ENCODE data around the gene SCNN1A.

DNA sequence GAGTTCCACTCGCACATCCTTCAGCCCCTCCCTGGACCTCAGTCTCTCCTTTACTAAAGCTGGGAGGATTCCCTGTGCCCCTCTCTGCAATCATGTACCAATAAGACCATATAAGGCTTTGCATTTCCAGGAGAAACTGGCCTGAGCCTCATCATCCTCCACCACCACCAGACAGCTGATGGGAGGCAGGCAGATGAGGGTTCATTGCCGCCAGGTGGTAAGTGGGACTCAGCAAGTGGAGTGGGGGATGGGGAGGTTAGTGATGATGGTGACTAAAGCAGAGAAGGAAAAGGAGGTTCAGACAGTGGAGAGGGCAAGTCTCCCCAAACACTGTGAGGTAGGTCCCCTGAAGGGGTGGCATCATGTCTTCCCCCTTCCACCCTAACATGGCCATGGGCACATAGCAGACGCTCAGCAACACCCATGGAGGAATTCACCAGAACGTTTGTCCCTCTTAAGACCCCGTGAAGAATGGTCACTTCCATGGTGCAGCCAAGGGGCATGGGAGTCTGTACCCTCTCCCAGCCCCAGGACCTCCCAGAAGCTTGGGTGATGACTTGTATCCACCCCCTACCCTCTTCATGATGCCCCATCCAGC is 29.0 kb downstream of the SCNN1A start:
- TF ChIP-seq, protein P1, sequence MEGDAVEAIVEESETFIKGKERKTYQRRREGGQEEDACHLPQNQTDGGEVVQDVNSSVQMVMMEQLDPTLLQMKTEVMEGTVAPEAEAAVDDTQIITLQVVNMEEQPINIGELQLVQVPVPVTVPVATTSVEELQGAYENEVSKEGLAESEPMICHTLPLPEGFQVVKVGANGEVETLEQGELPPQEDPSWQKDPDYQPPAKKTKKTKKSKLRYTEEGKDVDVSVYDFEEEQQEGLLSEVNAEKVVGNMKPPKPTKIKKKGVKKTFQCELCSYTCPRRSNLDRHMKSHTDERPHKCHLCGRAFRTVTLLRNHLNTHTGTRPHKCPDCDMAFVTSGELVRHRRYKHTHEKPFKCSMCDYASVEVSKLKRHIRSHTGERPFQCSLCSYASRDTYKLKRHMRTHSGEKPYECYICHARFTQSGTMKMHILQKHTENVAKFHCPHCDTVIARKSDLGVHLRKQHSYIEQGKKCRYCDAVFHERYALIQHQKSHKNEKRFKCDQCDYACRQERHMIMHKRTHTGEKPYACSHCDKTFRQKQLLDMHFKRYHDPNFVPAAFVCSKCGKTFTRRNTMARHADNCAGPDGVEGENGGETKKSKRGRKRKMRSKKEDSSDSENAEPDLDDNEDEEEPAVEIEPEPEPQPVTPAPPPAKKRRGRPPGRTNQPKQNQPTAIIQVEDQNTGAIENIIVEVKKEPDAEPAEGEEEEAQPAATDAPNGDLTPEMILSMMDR (IDR thresholded peaks at IDR 0.05) = no peak
- TF ChIP-seq POLR2A (IDR thresholded peaks at IDR 0.05) = no peak

Measured in thyroid gland (tissue), 4 donors.